GM18909 (cell line): Measurements from ENCODE around the gene MAPK8IP1.
"Not testable (repeated sequence)": the region's sequence is repeated elsewhere in the genome, so short reads cannot be mapped to it uniquely, and the experiment has no call there.

Source experiments
- ATAC-seq: cut with Tn5 transposase; IDR thresholded peaks from one replicate; pipeline ENCODE4 v1.9.1; 2021; ENCODE audit warnings: mild to moderate bottlenecking; ENCODE audit not compliant: unreplicated experiment, poor library complexity

MAPK8IP1 gene

DNA sequence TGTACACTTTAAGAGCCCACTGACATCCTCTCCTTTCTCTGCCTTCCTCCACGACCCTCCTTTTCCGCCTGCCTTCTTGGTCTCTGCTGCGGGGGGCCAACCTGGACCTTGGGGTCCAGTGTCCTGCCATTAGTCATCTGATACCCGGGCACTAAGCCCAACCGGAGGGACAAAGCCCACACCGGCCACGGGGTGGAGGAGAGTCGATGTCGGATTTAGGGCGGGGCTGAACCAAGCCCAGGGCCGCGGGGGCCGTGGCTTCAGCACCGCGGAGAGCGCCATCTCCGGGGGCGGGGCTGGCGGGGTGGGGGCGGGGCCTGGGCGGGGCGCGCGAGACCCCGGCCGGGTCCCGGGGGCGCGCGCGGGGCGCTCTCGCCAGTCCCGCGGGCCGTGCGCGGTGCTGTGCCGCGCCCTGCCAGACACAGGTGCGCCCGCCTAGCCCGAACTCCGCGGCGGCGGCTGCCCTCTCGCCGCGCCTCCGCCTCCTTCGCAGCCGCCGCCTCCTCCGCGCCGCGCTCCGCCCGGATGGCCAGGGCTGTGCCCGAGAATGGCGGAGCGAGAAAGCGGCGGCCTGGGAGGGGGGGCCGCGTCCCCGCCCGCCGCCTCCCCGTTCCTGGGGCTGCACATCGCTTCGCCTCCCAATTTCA is at the start of gene MAPK8IP1:
Gene MAPK8IP1 (plus strand): TSS at position 378 of the 647 bp plus-strand sequence. CDS start 170 bp downstream, at position 548.
- ATAC-seq = peak; percentile 77

DNA sequence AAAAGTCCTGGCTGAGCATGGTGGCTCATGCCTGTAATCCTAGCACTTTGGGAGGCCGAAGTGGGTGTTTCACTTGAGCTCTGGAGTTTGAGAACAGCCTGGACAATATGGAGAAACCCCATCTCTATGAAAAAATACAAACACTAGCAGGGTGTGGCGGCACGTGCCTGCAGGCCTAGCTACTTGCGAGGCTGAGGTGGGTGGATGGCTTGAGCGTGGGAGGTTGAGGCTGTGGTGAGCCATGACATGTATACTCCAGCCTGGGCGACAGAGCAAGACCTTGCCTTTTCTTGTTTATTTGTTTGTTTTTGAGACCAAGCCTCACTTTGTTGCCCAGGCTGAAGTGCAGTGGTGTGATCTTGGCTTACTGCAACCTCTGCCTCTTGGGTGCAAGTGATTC is 46.2 kb upstream of the MAPK8IP1 start:
- ATAC-seq = no peak

DNA sequence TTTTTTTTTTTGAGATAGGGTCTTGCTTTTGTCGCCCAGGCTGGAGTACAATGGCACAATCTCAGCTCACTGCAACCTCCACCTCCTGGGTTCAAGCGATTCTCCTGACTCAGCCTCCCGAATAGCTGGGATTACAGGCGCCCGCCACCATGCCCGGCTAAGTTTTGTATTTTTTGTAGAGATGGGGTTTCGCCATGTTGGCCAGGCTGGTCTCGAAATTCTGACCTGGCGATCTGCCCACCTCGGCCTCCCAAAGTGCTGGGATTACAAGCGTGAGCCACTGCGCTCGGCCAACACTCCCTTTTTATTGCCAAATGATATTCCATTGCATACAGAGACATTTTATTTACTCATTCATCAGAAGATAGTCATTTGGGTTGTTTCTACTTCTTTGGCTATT is 45.2 kb upstream of the MAPK8IP1 start:
- not testable (repeated sequence) for ATAC-seq

DNA sequence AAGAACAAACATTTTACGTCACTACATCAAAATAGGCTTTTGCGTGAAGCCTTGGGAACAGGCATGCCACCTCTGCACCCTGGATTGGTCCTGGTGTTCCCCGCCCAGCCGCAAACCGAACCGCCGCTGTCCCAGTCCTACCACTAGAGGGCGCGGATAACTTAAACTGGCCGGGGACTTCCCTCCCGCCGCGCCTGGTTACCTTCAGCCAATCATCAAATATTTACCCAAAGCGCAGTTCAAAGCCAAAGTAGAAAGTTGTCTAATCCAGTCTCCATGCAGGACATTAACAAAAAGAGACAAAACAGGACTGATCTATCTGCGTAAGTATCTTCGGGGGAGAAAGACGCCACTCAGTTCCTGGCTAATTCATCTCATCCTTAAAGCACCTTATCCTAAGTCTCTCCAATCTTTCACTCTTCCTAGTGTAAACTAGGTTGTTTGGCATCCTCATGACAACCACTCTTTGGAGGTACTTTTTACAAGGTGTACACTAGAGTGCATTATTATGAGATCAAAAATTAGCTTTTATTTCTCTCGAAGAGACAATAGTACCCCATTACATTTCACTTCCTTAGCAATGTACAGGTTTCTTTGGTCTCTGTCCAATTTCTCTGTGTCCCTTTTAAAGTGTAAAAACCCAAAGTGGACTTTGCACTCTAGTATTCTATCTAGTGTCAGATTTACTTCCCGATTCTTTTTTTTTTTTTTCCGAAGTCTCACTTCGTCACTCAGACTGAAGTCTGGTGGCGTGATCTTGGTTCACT is 42.1 kb upstream of the MAPK8IP1 start:
- no peak for ATAC-seq

DNA sequence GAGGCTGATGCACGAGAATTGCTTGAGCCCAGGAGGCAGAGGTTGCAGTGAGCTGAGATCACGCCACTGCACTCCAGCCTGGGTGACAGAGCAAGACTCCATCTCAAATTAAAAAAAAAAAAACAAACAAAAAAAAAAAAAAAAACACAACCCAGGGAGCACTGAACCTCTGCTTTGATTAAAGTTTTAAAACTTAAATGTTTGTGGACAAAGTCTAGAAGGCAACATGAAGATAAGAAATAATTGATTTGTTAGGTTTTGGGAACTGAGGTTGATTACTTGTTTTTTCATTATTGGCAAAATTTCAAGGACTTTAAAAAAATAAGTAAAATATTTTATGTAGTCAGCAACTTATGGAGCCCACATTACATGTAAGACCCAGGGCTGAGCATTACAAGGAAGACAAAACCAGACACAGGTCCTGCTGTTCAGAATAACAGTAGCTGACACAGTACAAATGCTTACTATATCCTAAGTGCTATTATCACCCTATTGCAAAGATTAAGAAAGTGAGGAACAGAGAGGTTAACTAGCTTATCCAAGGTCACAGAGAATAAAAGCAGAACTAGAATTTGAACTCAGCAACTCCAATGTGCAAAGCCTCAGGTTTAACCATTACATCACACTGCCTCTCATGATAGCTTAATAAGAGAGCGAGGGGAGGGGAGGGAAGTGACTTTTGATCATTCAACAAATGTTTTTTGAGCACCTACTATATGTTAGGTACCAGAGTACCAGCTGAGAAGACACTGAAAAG is 40.5 kb upstream of the MAPK8IP1 start:
- ATAC-seq = no peak

DNA sequence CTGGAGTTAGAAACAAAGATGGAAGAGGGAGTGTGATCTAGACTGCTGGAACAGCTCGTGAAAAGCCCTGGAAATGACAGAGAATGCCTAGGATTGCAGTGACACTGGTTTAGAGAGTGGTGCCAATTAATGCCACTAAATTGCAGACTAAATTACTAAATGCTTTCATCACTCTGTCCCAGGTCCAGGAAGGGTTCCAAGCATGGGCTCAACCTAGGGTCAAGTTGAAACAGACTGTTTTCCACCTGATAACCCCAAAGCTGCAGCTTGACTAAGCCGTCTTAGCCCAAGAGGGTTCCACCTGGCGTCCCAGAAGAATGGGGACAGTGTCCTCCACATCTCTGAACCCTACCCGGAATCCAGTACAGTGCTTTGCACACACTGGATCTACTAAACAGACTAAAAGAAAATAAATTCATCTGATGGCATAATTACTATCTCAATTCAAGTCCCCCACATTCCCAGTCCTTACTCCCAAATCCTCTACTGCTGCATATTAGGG is 39.2 kb upstream of the MAPK8IP1 start:
- no peak for ATAC-seq

DNA sequence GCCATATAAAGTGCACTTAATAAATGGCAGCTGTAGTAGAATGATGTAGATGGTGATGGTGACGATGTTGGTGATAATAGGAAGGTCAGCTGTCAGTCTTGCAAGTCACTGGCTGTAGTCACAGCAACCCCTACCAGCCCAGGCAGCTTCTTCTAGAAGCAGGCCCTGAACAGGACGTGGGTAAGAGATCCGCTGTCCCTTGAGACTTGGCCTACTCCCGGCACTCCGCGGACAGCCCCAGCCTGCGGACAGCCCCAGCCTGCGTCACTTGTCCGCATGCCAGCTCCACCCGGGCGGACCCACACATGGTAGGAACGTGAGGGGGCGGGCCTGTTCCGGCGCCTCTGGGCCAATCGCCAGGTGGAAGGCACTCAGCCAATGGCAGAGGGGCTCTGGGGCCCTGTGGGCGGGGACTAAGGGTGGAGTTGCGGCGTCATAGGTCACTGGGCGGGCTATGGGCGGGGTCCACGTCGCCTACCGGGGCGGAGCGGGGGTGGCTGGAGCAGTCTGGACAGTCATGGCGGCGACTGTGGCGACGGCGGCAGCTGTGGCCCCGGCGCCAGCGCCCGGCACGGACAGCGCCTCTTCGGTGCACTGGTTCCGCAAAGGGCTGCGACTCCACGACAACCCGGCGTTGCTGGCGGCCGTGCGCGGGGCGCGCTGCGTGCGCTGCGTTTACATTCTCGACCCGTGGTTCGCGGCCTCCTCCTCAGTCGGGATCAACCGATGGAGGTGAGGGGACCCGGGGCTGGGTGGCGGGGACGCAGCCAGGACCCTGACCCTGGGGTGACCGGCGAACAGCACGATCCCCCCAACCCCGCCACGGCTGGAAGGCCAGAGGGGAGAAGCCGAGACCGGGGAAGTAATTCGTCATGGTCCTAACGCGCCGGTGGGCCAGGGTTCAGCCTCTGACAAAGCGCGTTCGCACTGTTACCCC is 38.2 kb upstream of the MAPK8IP1 start, which contains the start of gene CRY2:
Gene CRY2 (plus strand): TSS at position 502 of the 937 bp plus-strand sequence. CDS start 16 bp downstream, at position 518.
- ATAC-seq = peak; percentile 95

DNA sequence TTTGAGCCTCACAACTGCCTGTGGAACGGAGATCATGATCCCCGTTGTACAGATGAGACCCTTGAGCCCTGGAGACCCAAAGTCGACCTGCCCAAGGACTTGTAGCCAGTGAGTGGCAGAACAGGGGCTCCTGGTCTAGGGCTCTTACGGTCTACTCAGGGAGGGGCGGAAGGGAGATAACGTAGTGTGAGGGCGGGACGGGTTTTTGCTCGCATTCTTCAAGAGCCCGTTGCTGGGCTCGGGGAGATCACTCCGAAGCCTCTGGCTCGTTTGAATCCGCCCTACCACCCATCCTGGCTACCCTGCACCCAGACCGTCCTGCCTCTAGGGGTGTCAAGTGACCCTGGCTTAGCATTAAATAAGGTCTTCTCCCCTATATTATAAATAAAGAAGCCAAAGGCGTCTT is 37.5 kb upstream of the MAPK8IP1 start:
- ATAC-seq = peak; percentile 2

DNA sequence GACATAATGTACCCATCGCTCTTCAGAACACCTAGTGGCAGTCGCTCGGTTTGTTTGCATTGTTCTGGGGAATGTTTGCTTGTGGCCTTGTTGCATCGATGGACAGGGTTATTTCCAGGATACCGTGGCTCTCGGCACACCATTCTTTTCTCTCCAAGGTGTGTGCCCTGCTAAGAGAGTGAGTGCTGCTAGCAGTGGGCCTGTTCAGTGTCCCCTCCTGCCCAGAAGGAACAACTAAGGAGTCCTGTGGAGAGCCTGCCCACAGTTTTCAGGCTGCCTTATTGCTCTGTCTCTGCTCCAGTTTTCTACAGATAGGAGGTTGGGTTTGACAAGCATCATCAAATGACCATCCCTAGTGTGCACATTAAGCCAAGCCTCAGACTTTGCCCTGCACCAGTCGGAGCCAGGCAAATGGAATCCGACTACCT is 36.8 kb upstream of the MAPK8IP1 start:
- no peak for ATAC-seq

DNA sequence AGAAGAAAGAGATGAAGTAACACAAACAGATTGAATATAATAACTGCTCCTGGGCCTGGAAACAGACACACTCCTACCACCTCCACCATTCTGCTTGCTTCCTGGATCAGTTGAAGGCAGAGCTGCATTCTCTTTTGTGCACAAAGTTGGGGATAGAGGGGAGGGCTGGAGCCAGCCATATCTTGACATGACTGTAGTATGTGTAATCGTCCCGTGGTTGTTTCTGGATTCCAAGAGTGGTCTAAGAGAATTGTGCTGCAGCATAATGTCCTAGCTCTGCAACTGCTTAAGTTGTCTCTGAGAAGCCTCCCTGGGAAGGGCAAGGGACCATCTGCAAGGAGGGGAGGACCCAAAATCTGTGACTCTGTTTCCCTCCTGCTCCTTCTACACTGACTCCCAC is 35.0 kb upstream of the MAPK8IP1 start:
- ATAC-seq = no peak

DNA sequence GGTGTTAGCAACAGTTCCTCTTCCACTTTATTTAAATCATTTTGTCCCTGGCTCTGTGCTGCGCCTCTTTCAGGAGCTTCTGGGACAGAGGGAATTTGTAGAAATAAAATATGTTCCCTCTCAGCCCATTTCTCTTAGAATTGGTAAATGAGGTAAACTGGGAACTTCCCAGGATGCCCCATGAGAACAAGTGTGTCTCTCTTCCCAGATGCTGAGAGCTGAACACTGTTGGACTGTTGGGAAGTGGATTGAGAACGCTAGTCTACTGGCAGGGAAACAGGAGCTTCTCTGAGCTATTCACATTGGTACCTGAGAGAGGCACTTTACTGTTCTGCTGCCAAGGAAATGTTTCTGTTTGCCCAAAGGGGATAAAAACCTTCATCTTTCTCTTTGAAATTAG is 34.2 kb upstream of the MAPK8IP1 start:
- ATAC-seq = no peak

DNA sequence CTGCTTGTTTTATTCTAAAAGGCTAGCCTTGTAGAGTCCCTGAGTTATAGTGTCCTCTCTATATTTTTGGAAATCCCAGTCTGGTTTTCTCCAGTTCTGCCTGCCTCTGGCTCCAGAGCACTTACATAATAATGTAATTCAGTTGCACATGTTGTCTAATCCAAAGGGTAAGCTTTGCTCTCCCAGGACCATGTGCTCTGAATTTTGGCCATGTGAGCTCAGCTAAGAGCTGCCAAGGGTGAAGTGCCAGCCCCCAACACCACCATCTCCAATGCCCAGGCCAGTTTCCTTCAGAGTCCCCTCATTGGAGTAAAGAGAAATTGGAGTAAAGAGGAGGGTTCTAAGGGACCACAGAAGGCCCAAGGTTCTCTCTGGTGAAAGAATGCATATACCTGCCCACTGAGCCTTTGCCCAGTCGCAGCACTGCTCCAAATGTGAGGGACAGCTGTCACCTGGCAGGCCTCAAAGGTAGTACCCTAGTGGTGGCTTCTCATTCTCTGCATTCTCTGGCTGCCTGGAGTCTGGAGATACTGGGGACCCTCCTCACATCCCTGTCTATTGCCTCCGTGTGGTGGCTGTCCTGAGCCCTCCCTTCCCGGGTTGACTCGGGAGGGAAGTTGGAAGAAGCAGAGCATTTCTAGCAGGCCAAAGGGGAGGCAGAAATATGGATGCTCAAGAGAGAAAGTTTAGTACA is 33.3 kb upstream of the MAPK8IP1 start:
- ATAC-seq = peak; percentile 24

DNA sequence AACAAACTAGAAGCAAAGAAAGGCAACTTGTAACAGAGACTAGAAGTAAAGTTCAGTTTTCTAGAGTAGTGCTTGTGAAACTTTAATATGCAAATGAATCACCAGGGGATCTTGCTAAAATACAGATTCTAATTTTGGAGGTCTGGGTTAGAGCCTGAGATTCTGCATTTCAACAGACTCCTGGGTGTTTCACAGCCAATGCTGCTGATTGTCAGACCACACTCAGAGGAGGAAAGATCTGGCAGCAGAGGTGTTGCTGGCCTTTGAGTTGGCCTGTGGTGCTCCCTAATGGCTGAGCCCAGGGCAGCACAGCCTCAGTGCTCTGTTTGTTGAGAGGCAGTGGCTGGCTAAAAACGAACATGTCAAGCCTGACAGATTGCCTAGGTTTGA is 32.7 kb upstream of the MAPK8IP1 start:
- ATAC-seq = peak; percentile 54

DNA sequence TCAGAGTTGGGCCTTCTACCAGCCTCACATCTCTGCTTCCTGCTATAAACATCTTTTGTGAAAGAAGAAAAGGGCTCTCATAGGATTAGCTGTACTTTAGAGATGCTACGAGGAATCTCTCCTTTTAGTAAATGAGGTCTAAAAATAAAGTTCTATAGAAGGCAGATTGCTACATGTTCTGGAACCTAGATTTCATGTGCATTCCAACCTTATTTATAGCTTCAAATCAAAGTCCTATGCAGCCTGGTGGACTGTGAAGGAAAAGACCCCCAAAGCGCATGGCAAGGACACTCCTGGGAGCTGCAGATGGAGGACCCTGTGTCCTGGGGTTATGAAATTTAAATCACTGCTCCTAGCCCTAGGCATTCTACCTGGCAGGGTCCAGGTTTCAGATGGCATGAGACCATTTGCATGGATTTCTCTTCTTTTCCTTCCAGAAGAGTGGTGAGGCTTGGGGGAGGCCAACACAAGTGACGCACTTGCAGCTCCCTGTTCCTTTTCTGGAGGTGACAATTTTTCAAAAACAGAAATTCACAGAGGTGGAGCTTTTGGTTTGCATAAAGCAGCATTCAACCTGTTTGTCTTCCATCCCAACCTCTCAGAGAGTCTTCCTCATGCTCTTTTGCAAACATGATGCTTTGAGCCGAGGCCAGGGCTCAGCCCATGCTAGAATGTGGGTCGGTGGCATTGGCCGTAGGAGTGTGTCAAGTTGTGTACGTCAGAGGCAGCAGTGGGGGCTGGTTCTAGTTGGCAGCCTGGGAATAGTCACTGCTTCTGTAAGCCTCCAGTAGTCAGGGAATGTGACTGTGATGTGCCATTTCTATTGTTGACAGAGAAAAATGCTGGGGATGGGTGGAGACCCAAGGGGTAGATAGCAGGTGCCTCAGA is 31.9 kb upstream of the MAPK8IP1 start:
- ATAC-seq = no peak

DNA sequence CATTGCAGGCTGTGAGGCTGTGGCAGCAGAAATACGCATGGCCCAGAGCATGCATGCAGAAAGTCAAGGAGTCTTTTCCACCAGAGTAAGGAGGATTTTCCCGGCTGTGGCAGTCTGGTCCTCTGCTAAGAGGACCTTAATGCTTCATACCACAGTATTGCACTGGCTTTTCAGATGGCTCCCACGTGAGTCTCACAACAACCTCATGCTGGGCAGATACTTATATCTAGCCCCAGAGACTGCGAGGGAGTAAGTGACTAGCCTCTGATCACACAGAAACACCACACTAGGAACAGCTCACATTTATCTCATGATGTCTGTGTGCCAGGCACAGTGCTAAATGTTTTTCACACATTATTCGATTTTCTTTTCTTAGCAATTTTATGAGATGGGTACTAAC is 30.1 kb upstream of the MAPK8IP1 start:
- no peak for ATAC-seq

DNA sequence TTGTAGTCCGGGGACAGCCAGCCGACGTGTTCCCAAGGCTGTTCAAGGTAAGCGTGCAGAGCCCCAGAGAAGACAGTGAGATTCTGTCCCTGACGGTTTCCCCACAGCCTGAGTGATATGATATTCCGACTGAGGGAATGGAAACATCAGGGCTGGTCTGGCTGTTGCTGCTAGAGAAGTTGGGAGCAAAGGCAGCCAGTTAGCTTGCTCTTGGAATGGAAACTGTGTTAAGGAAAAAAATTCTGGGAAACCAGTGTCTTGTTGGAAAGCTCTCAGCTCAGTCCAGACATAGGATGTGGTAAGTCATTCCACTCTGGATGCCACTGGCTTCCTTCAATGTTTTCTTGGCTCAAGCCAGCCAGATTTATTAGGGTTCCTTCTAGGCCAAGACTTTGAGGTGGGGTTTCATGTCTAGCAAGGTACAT is 29.4 kb upstream of the MAPK8IP1 start:
- ATAC-seq = no peak

DNA sequence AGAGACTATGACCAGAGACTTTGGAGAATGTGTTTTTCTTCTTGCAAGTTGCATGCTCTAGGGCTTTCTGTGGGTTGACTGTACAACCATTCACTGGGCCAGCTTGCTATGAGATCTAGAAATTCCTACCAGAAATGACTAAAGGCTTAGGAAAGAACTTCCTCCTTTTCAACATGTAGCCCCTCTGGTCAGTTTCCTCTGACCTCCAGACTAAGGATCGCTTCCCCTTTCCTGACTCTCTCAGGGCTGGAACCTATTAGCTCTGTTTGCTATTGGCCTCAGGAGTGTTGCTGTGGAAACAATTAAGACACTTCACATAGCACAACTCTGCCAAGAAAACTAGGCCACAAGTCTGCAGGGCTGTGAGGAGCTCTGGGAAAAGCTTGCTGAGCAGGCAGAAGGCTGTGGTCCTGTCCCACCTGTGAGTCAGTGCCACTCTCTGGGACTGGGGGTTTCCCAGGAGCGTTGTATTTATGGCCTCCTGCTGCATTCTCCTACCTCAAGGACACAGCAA is 27.4 kb upstream of the MAPK8IP1 start:
- no peak for ATAC-seq
